ENCODE results near the gene STAT5A.
A peak's percentile ranks its signal among the peaks of the same experiment; 100 is the strongest.

The STAT5A gene

DNA sequence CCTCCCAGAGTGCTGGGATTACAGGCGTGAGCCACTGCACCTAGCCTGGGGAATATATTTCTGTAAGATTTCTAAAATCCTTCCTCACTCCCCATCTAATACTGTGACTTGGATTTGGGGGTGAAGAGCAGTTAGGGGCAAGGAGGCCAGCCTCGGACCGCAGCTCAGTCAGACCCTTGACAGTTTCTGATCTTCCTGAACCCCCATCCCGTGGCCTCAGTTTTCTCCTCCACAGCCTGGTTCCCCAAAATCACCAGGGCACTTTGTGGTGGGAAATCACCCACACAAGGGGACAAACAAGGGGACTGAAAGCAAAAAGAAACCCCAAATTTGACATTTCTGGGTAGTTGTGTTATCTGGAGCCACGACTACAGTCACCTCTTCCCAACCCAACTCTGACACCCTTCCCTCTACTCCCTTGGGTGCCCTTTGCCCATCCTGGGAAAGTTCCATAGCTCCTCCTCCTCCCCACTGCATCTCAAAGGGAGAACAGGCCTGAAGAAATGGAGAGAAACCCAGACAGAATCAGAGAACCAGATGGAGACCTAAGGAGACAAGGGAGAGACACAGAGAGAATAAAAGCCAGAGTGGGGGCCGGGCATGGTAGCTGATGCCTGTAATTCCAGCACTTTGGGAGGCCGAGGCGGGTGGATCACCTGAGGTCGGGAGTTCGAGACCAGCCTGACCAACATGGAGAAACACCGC, 2.8 kb upstream of the STAT5A start:
- Histone ChIP-seq H3K4me2 (ENCODE audit: low read length, poor library complexity, severe bottlenecking) (no peak overlapping the region), H3K27ac (ENCODE audit: low read length, poor library complexity, severe bottlenecking) (no peak overlapping the region), H3K79me1 (replicated peaks; ENCODE audit: low read length, poor library complexity, severe bottlenecking) (no peaks in the 10 kb centered on the region), H2AFZ (ENCODE audit: low read depth, low read length) (no peak overlapping the region), H3K14ac (ENCODE audit: low read length in 2 of 2) (no peak overlapping the region), H3K4ac (ENCODE audit: low read depth in 1 of 2, low read length in 2 of 2) (no peak overlapping the region), H3K36me3 (ENCODE audit: control insufficient read depth in 1 of 2, insufficient read depth in 2 of 2, low read depth in 1 of 2, low read length in 2 of 2) (peaks cover 0 to 3% of the 10 kb centered on the region in 2 experiments), H3K9ac (ENCODE audit: low read length) (no peak overlapping the region), H2AK5ac (ENCODE audit: low read length, severe bottlenecking) (peak overlapping the region; percentile 15), H3K4me1 (ENCODE audit: control insufficient read depth, insufficient read depth, low read depth, low read length) (peaks cover 13% of the 10 kb centered on the region), H3K18ac (ENCODE audit: low read depth in 1 of 2, low read length in 2 of 2) (no peak overlapping the region), H2BK120ac (ENCODE audit: low read depth, low read length) (no peak overlapping the region), H2BK5ac (ENCODE audit: low read depth, low read length, poor library complexity, severe bottlenecking) (no peak overlapping the region), H4K8ac (ENCODE audit: low read length) (no peak overlapping the region), H3K4me3 (ENCODE audit: insufficient read depth in 1 of 2, low read depth in 1 of 2, low read length in 2 of 2) (no peak overlapping the region), H2BK12ac (ENCODE audit: low read length in 2 of 2) (no peak overlapping the region), H3K23ac (ENCODE audit: low read length in 2 of 2) (no peak overlapping the region), H3K27me3 (ENCODE audit: control insufficient read depth in 1 of 2, insufficient read depth in 1 of 2, low read length in 2 of 2) (no peaks in the 10 kb centered on the region), H2BK15ac (ENCODE audit: low read depth, poor library complexity, severe bottlenecking) (no peak overlapping the region), H4K91ac (ENCODE audit: low read length) (no peak overlapping the region), H3K9me3 (ENCODE audit: control insufficient read depth, low read length) (no peaks in the 10 kb centered on the region)
- no peak for DNase-seq
- 96% methylated on average over 8 of the region's 11 CpGs for WGBS

DNA sequence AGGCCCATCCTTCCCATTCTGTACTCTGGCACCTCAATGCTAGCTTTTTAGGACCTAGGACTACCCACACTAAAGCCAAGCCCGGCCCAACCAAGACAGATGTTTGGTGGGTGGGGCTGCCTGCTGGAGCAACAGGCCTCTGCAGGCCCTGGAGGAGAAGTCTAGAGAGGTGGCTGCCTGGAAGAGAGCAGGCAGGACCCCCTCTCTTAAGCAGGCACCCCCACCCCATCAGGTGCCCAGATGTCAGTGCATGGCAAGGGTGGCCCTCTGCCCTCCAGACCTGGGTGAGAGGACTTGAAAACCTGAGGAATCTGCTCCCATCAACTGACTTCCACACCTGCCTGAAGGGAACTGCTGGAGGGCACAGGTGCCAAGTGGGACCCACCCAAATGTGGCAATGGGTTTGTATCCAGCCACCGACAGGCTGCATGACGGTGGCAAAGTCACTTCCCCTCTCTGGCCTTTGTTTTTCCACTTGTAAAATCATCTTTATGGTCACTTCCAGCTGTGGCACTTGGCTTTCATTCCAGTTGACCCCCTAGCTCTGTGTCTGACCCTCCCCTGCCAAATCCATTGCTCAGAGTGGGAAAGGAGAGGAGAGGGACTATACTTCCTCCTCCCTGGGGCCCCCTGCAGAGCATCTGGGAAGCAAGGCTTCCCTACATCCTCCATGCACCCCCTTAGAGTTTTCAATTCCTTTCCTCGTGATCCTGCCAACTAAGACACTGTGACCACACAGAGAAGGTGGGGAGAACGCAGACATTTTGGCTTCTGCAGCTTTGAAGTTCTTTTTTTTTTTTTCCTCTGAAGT, 1.7 kb upstream of the STAT5A start:
- Histone ChIP-seq H3K23ac (ENCODE audit: low read length in 2 of 2) (no peak overlapping the region), H2BK12ac (ENCODE audit: low read length in 2 of 2) (peak overlapping the region in 1 of 2 experiments; percentile 60), H3K4me2 (ENCODE audit: low read length, poor library complexity, severe bottlenecking) (no peak overlapping the region), H2AK5ac (ENCODE audit: low read length, severe bottlenecking) (no peak overlapping the region), H3K4me3 (ENCODE audit: insufficient read depth in 1 of 2, low read depth in 1 of 2, low read length in 2 of 2) (peak overlapping the region in 1 of 2 experiments; percentile 78), H2BK120ac (ENCODE audit: low read depth, low read length) (no peak overlapping the region), H3K27me3 (ENCODE audit: control insufficient read depth in 1 of 2, insufficient read depth in 1 of 2, low read length in 2 of 2) (no peaks in the 10 kb centered on the region), H4K91ac (ENCODE audit: low read length) (no peak overlapping the region), H3K9me3 (ENCODE audit: control insufficient read depth, low read length) (no peaks in the 10 kb centered on the region), H2BK15ac (ENCODE audit: low read depth, poor library complexity, severe bottlenecking) (no peak overlapping the region), H3K4ac (ENCODE audit: low read depth in 1 of 2, low read length in 2 of 2) (no peak overlapping the region), H3K4me1 (ENCODE audit: control insufficient read depth, insufficient read depth, low read depth, low read length) (peaks cover 16% of the 10 kb centered on the region), H3K27ac (ENCODE audit: low read length, poor library complexity, severe bottlenecking) (no peak overlapping the region), H3K36me3 (ENCODE audit: control insufficient read depth in 1 of 2, insufficient read depth in 2 of 2, low read depth in 1 of 2, low read length in 2 of 2) (peaks cover 0 to 4% of the 10 kb centered on the region in 2 experiments), H2AFZ (ENCODE audit: low read depth, low read length) (no peak overlapping the region), H3K79me1 (replicated peaks; ENCODE audit: low read length, poor library complexity, severe bottlenecking) (no peaks in the 10 kb centered on the region), H3K9ac (ENCODE audit: low read length) (peak overlapping the region; percentile 86), H3K14ac (ENCODE audit: low read length in 2 of 2) (no peak overlapping the region), H4K8ac (ENCODE audit: low read length) (no peak overlapping the region), H3K18ac (ENCODE audit: low read depth in 1 of 2, low read length in 2 of 2) (no peak overlapping the region), H2BK5ac (ENCODE audit: low read depth, low read length, poor library complexity, severe bottlenecking) (no peak overlapping the region)
- 92% methylated on average over 5 of the region's 5 CpGs for WGBS
- DNase-seq: no peak

DNA sequence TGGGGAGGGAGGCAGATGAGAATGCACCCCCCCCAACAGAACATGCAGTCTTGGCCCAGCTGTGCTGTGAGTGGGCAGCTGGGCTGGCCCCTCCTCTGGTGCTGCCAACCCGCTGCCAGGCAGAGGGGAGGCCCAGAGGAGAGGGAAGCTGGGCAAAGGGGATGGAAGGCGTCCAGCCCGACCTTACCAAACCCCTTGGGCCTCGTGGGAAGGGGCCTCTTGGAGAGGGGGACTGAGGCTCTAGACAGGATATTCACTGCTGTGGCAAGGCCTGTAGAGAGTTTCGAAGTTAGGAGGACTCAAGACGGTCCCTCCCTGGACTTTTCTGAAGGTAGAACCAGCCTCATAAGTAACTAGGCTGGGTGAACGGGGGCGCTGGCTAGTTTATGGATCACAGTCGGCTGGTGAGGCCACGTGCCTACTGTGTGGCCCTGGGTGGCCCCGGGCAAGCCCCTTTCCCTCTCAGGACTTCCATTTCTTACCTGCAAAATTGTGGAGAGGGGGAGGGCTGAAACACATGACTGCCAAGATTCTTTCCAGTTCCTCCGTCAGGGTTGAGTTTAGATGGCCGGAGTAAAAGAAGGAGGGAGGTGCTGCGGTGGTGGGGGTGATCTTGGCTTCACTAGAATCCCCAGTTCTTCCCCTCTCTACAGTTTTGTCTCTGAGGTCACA, 857 bp upstream of the STAT5A start:
- Histone ChIP-seq H2BK15ac (ENCODE audit: low read depth, poor library complexity, severe bottlenecking) (no peak overlapping the region), H2AK5ac (ENCODE audit: low read length, severe bottlenecking) (peak overlapping the region; percentile 33), H3K27ac (ENCODE audit: low read length, poor library complexity, severe bottlenecking) (no peak overlapping the region), H3K9ac (ENCODE audit: low read length) (peak overlapping the region; percentile 86), H3K4me2 (ENCODE audit: low read length, poor library complexity, severe bottlenecking) (peak overlapping the region; percentile 84), H2AFZ (ENCODE audit: low read depth, low read length) (no peak overlapping the region), H4K91ac (ENCODE audit: low read length) (peak overlapping the region; percentile 15), H4K8ac (ENCODE audit: low read length) (peak overlapping the region; percentile 81), H3K4ac (ENCODE audit: low read depth in 1 of 2, low read length in 2 of 2) (peak overlapping the region in 1 of 2 experiments; percentile 73), H2BK12ac (ENCODE audit: low read length in 2 of 2) (peak overlapping the region; percentile 28 to 57), H2BK120ac (ENCODE audit: low read depth, low read length) (no peak overlapping the region), H2BK5ac (ENCODE audit: low read depth, low read length, poor library complexity, severe bottlenecking) (no peak overlapping the region), H3K79me1 (replicated peaks; ENCODE audit: low read length, poor library complexity, severe bottlenecking) (no peaks in the 10 kb centered on the region), H3K18ac (ENCODE audit: low read depth in 1 of 2, low read length in 2 of 2) (peak overlapping the region; percentile 51 to 82), H3K23ac (ENCODE audit: low read length in 2 of 2) (no peak overlapping the region), H3K4me3 (ENCODE audit: insufficient read depth in 1 of 2, low read depth in 1 of 2, low read length in 2 of 2) (peak overlapping the region in 1 of 2 experiments; percentile 78), H3K4me1 (ENCODE audit: control insufficient read depth, insufficient read depth, low read depth, low read length) (peaks cover 17% of the 10 kb centered on the region), H3K36me3 (ENCODE audit: control insufficient read depth in 1 of 2, insufficient read depth in 2 of 2, low read depth in 1 of 2, low read length in 2 of 2) (peaks cover 0 to 8% of the 10 kb centered on the region in 2 experiments), H3K27me3 (ENCODE audit: control insufficient read depth in 1 of 2, insufficient read depth in 1 of 2, low read length in 2 of 2) (no peaks in the 10 kb centered on the region), H3K14ac (ENCODE audit: low read length in 2 of 2) (no peak overlapping the region), H3K9me3 (ENCODE audit: control insufficient read depth, low read length) (no peaks in the 10 kb centered on the region)
- 73% methylated on average over 11 of the region's 14 CpGs for WGBS
- no peak for DNase-seq

Data from mesenchymal stem cell (in vitro differentiated cells and primary cell).